Kidney epithelial cell (primary cell): ENCODE results near the gene DBI. TPM values are rescaled to one million over a fixed set of nuclear protein-coding genes. Genes with fewer than 3 reads are reported as not detected.

Experiments
- DNase-seq: peaks from one replicate; pipeline ENCODE4 v3.0.0-alpha.2; 2010; ENCODE audit warnings: low read depth
- H3K27me3 ChIP-seq: 2 replicates; pipeline ENCODE4 v1.6.0; 2011; ENCODE audit warnings: low read length; ENCODE audit not compliant: control insufficient read depth, insufficient read depth
- H3K36me3 ChIP-seq: 2 replicates; pipeline ENCODE4 v1.5.1; 2011; ENCODE audit warnings: low read length; ENCODE audit not compliant: control insufficient read depth, insufficient read depth
- H3K4me3 ChIP-seq: 2 replicates; pipeline ENCODE4 v1.5.1; 2011; ENCODE audit warnings: low read depth, mild to moderate bottlenecking, control low read depth, low read length
- total RNA-seq: library from RNA; depleted of rRNA; stranded (reverse); fragments of >200 nt; gene quantifications from 2 replicates; pipeline ENCODE4 v1.2.3, GENCODE V29; 2015
- TF ChIP-seq, protein P1 (sequence below): IDR thresholded peaks from 2 replicates; pipeline ENCODE4 v1.5.1; 2011; ENCODE audit warnings: mild to moderate bottlenecking, moderate library complexity, low read length, control low read depth, inconsistent platforms; ENCODE audit not compliant: insufficient read depth, poor library complexity, severe bottlenecking

The DBI gene
- total RNA-seq, 1 donor from 2014 or later = 98.0 TPM

DNA sequence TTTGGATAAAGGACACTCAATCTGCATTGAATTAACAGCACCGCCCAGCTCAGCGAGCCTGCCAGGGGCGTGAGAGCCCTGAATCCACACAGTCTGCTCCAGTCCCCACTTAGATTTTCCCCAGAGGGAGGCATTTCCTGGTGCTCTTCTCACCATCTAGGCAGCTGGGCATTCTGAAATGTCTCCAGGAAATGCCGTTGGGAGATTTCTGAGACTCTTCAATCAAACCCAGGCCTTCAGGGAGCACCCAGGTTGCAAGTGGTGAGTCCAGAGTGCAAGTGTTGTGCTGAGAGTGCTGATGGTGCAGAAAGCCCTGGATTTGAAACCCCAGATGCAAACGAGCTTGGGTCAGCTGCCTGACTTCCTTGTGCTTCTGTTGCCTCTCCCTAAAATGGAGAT lies 41.4 kb downstream of the DBI start:
- Histone ChIP-seq H3K27me3 (peaks cover 2% of the 10 kb centered on the region), H3K4me3 (no peak overlapping the region), H3K36me3 (no peaks in the 10 kb centered on the region)
- TF ChIP-seq, protein P1, sequence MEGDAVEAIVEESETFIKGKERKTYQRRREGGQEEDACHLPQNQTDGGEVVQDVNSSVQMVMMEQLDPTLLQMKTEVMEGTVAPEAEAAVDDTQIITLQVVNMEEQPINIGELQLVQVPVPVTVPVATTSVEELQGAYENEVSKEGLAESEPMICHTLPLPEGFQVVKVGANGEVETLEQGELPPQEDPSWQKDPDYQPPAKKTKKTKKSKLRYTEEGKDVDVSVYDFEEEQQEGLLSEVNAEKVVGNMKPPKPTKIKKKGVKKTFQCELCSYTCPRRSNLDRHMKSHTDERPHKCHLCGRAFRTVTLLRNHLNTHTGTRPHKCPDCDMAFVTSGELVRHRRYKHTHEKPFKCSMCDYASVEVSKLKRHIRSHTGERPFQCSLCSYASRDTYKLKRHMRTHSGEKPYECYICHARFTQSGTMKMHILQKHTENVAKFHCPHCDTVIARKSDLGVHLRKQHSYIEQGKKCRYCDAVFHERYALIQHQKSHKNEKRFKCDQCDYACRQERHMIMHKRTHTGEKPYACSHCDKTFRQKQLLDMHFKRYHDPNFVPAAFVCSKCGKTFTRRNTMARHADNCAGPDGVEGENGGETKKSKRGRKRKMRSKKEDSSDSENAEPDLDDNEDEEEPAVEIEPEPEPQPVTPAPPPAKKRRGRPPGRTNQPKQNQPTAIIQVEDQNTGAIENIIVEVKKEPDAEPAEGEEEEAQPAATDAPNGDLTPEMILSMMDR = no peak
- no peak for DNase-seq

DNA sequence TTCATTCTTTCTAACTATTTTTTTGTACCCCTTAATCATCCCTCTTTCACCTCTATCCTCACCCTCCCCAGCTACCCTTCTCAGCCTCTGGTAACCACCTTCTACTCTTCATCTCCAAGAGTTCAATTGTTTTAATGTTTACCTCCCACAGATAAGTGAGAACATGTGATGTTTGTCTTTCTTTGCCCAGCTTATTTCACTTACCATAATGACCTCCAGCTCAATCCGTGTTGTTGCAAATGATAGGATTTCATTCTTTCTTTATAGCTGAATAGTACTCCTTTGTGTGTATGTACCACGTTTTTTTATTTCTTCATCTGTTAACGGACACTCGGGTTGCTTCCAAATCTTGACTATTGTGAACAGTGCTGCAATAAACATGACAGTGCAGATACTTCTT lies 42.7 kb downstream of the DBI start:
- no peak overlapping the region for H3K4me3 ChIP-seq
- DNase-seq = no peak
- no peaks in the 10 kb centered on the region for H3K27me3 ChIP-seq
- TF ChIP-seq, protein P1 = no peak
- no peaks in the 10 kb centered on the region for H3K36me3 ChIP-seq

GRCh38 chr2:119414894-119415293 lies 48.1 kb downstream of the DBI start:
- Histone ChIP-seq H3K36me3 (no peaks in the 10 kb centered on the region), H3K27me3 (no peaks in the 10 kb centered on the region), H3K4me3 (no peak overlapping the region)
- TF ChIP-seq, protein P1 = no peak
- no peak for DNase-seq

GRCh38 chr2:119415630-119416029 lies 48.9 kb downstream of the DBI start:
- Histone ChIP-seq H3K27me3 (no peaks in the 10 kb centered on the region), H3K36me3 (no peaks in the 10 kb centered on the region), H3K4me3 (no peak overlapping the region)
- TF ChIP-seq, protein P1 = no peak
- no peak for DNase-seq

- TF ChIP-seq, protein P1 = no peak
- no peaks in the 10 kb centered on the region for H3K36me3 ChIP-seq
- no peaks in the 10 kb centered on the region for H3K27me3 ChIP-seq
- no peak overlapping the region for H3K4me3 ChIP-seq
- DNase-seq = no peak
Observed at GRCh38 chr2:119416299-119416923, 49.6 kb downstream of the DBI start.

DNA sequence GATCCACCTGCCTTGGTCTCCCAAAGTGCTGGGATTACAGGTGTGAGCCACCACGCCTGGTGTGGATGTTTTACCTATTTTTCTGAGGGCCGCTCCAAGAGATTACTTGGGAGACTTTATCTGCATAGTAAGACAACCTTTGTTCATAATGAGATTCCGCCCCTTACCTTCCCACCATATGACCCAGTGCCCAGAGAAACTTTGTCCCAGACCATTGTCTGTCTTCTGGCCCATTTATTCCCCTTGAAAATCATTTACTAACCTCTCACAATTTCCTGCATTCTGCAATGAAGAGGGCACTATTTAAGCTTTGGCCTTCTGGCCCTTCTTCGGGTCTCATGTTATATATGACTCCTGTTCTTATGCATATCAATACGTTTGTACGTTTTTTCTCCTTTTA lies 51.1 kb downstream of the DBI start:
- TF ChIP-seq, protein P1 = no peak
- Histone ChIP-seq H3K36me3 (no peaks in the 10 kb centered on the region), H3K27me3 (no peaks in the 10 kb centered on the region), H3K4me3 (no peak overlapping the region)
- no peak for DNase-seq
